NCI-H748 (cell line): Measurements from ENCODE around the gene ARL16.
A peak's percentile ranks its signal among the peaks of the same experiment; 100 is the strongest.

Source experiments
- DNase-seq: peaks from one replicate; lab custom pipeline; 2025; ENCODE audit not compliant: unreplicated experiment; lab: John Stamatoyannopoulos, UW

ARL16 gene, protein sequence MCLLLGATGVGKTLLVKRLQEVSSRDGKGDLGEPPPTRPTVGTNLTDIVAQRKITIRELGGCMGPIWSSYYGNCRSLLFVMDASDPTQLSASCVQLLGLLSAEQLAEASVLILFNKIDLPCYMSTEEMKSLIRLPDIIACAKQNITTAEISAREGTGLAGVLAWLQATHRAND

GRCh38 chr17:81683584-81684441 is at the start of gene ARL16, which contains the start of gene HGS:
Gene ARL16 (minus strand): TSS chr17:81683797. CDS start chr17:81683753, 44 bp downstream.
Gene HGS (plus strand): TSS chr17:81684011. CDS start chr17:81684067, 56 bp downstream.
- DNase-seq: peak; percentile 100

DNA sequence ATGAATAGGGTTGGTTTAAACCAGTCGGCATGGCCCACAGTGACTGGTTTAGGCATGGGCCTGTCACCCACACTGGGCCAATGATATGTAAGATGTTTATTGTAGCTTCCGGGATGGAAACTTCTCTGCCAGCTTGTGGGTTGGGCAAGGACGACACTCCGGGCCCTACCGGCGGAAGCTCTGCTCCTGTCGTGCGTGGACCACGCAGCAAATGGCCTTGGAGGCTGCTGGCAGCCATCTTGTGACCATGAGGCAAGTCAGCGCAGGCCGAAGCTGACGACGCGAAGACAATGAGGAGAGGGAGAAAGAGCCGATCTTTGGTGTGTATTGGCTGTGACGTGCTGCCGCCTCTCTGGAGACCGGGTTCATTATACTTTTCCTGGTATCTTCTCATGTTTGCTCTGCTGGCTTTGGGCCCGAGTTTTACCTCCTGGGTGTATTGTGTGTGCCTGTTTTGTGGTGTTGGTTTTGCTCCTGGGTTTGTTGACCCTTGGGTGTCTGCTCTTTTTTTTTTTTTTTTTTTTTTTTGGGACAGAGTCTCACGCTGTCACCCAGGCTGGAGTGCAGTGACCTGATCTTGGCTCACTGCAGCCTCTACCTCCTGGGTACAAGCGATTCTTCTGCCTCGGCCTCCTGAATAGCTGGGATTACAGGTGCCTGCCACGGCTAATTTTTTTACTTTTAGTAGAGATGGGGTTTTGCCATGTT is 43.9 kb upstream of the ARL16 start:
- peak; percentile 82 for DNase-seq

DNA sequence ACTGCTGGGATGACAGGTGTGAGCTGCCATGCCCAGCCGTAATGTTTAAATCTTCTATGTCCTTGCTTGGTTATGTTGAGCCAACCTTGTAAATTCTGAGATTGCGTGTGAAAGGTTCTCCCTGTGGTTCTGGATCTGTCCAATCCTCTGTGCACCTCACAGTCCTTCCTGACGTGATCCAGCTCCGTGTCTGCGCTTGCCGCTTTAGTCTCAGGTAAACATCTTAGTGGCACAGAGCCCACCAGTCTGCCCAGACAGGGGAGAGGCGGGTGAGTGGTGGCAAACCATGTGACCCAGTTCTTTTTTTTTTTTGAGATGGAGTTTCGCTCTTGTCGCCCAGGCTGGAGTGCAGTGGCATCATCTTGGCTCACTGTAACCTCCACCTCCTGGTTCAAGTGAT is 42.4 kb upstream of the ARL16 start:
- no peak for DNase-seq

DNA sequence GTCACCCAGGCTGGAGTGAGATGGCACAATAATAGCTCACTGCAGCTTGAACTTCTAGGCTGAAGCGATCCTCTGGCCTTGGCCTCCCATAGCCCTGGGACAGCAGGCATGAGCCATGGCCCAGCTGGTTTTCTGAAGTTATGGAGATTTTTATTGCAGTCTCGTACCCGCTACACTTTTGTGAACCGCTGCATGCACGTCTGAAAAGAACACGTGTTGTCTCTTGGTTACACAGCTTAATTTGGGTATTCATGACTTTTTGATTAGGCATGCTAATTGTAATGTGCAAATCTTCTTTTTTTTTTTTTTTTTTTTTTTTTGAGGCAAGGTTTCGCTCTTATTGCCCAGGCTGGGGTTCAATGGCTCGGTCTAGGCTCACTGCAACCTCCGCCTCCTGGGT is 41.8 kb upstream of the ARL16 start:
- no peak for DNase-seq

DNA sequence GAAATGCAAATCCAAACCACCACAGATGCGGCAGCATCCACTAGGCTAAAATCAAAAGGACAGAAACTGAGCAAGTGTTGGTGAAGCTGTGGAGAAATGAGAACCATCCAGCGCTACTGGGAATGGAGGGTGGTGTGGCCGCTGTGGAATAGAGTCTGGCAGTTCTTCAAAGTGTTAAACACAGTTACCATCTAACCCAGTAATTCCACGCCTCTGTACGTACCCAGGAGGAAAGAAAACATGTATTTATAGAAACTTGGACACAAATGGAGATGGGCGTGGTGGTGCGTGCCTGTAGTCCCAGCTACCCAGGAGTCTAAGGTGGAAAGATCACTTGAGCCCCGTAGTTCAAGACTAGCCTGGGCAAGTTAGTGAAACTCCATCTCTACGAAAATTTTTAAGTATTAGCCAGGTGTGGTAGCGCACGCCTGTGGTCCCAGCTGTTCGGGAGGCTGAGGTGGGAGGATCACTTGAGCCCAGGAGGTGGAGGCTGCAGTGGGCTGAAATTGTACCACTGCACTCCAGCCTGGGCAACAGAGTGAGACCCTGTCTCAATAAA is 40.1 kb upstream of the ARL16 start:
- no peak for DNase-seq

- no peak for DNase-seq
Observed at GRCh38 chr17:81722184-81723120, 38.9 kb upstream of the ARL16 start.

DNA sequence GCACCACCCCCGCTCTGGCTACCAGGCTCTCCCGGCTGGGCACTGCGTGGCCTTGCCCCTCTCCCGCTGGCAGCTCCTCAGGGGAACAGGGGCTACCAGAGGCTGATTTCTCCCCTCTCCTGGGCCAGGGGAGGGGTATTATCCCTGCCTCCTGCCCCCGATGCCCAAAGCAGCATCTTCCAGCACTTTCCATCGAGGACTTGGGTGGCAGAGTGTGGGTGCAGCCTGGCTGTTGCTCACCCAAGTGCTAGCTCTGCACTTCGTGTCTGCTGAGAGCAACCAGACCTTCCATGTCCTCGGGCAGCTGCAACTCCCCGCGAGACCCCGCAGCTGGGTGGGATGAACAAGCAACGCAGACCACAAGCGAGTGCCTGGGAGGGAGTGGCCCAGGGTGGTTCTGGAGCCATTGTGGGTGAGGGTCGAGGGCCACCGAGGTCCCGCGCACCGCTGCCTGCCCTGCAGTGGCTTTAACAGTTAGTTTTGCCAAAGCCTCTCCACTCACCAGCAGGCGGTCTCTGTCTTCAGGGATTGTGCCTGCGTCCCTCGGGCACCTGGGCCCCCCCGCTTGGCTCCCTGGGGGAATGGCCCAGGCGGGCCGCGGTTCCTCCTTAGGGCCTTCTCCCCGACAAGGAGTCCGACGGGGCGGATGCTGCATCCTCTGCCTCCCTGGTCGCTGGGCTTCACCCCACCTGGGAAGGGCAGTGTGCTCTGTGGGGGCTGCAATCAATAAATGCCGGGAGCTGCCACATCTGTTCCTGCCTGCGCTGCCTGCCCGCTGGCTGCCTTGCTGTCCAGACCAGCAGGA is 36.9 kb upstream of the ARL16 start:
- DNase-seq: no peak

DNA sequence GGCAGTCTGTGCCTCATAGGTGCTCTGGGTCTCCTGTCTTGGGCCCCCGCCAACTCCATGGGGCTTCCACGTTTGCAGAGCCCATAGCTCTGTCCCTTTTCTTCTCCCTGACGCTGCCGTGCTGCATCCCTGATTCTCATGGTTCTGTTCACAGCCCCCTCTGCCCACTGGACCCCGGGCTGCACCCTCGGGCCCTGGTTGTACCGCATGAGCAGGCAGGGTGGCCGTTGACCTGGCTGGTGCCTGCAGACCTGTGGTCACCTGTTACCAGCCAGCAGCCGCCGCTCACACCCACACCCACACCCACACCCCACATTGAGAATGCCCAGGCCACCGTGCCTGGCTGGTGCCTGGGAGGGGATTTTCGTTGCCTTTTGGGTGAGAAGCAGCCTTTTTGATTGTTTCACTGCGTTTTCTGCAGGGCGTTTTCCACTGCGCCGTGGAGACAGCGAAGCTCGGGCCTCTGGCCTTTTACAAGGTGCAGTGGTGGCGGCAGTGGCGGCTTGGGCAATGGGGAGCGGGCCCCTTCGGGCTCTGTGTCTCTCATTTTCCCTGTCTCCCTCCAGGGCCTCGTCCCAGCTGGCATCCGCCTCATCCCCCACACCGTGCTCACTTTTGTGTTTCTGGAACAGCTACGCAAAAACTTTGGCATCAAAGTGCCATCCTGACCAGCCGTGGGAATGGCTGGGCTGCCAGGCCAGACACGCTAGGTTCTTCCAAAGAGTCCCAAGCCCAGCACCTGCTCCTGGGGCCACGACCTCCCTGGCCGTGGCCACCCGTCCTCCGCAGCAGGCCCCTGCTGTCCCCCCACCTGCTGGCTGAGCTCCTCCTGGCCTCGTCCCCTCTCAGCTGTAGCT is 36.0 kb upstream of the ARL16 start:
- no peak for DNase-seq

DNA sequence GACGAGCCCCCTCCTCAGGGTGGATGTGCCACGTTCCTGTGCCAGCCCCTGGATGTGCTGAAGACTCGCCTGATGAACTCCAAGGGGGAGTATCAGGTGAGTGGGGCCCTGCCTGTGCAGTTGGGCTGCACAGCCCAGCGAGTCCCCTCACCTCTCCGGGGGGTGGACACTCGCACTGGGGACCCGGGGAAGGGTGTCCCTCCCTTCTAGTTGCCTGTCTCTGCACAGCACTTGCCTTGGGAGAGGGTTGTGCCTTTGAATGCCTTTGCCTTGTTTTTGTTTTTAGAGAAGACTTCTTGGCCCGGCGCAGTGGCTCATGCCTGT is 34.1 kb upstream of the ARL16 start:
- no peak for DNase-seq

DNA sequence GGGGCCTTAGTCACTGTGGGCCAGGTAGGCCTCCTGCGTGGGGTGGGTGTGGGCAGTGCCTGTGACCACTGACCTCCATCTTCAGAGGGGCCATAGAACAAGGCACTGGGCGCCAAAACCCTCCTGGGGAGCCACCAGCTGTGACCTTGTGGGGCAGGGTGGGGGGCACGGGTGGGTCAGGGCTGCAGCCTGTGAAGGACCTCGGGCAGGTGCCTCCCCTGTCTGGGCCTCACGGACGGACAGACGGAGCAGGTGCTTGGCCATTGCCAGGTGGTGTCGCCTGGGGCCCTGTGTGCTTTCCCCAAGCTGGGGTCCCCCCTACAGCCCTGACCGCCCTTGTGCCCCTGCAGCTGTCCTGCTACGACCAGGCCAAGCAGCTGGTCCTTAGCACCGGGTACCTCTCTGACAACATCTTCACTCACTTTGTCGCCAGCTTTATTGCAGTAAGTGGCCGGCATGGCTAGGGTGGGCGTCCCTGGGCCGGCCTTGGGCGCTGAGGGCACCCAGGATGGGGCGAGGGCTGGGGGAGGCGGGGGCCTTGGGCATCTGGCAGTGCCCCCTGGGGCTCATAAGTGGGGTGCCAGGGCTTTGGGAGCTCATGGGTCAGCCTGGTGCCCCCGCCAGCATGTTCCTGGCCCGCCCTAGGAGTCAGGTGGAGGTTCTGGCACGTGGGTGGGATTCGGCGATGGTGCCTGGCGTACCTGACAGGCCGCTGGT is 33.6 kb upstream of the ARL16 start:
- DNase-seq: no peak

- no peak for DNase-seq
Observed at GRCh38 chr17:81716674-81716996, 33.0 kb upstream of the ARL16 start.

GRCh38 chr17:81715872-81716673 is 32.5 kb upstream of the ARL16 start:
- no peak for DNase-seq

- DNase-seq: no peak
Observed at GRCh38 chr17:81715107-81715871, 31.7 kb upstream of the ARL16 start.

- no peak for DNase-seq
Observed at GRCh38 chr17:81714412-81715106, 31.0 kb upstream of the ARL16 start.

DNA sequence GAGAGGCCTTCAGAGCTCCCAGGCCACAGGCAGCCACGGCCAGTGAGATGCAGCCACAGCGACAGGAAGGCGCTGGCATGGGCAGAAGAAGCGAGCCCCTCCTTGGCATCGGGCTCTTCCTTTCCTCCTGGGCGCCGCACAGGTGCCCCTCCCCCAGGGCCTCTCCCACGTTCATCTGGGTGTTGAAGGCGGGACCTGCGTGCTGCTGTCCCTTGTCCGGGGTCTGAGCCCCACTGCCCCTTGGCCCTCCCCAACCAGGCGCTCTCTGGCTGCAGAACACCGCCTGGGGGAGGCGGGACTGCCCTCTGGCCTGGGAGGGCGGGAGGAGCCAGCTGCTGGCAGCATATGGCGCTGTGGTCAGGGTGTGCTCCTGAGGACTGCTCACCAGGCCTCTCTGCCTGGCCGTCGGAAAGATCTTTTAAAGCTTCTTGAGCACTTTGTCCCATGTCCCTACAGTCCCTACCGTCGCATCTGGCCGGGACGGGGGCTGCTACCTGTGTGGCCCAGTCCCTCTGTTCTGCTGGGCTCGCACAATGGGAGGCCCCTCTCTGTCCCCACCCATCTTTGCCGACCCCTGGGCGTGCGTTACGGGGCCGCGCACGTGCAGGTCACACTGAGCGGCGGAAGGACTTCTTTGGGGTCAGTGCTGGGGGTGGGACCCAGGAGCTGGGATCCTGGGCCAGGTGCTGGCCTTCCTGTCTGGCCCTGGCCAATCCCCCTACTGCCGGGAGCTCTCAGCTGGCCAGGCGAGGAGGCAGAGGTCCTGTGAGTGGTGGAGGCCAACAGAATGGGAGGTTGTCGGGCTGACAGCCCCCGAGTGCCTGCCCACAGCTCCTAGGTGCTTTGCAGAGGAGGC is 30.2 kb upstream of the ARL16 start:
- peak; percentile 37 for DNase-seq
